Esophagus squamous epithelium (tissue), 4 donors: ENCODE data around the gene EIF2B2.

Experiments used
- POLR2A ChIP-seq, 4 donors: fragments of 450-650 bp; IDR thresholded peaks; one replicate each; pipeline ENCODE4 v1.6.1; 2017; ENCODE audit warnings: antibody characterized with exemption in 4 of 4, mild to moderate bottlenecking in 4 of 4, moderate library complexity in 3 of 4
- TF ChIP-seq, protein P1 (sequence below), 6 experiments: fragments of 450-650 bp in 4 of 6; fragments of 200-600 bp in 2 of 6; sonication (generic) in 2 of 6; IDR thresholded peaks; one replicate each; pipeline ENCODE4 v1.5.1; 2016 to 2019; ENCODE audit warnings: antibody characterized with exemption in 6 of 6, mild to moderate bottlenecking in 4 of 6, moderate library complexity in 4 of 6

- TF ChIP-seq, protein P1, sequence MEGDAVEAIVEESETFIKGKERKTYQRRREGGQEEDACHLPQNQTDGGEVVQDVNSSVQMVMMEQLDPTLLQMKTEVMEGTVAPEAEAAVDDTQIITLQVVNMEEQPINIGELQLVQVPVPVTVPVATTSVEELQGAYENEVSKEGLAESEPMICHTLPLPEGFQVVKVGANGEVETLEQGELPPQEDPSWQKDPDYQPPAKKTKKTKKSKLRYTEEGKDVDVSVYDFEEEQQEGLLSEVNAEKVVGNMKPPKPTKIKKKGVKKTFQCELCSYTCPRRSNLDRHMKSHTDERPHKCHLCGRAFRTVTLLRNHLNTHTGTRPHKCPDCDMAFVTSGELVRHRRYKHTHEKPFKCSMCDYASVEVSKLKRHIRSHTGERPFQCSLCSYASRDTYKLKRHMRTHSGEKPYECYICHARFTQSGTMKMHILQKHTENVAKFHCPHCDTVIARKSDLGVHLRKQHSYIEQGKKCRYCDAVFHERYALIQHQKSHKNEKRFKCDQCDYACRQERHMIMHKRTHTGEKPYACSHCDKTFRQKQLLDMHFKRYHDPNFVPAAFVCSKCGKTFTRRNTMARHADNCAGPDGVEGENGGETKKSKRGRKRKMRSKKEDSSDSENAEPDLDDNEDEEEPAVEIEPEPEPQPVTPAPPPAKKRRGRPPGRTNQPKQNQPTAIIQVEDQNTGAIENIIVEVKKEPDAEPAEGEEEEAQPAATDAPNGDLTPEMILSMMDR (IDR thresholded peaks at IDR 0.05): no peak
- no peak for TF ChIP-seq POLR2A (IDR thresholded peaks at IDR 0.05)
These were observed 48.8 kb downstream of the EIF2B2 start for GRCh38 chr14:75051556-75051899.
